Testis (tissue), 3 donors: ENCODE measurements around the gene GDPD5. TPM values are rescaled to one million over a fixed set of nuclear protein-coding genes. Genes with fewer than 3 reads are reported as not detected.

Source experiments
- DNase-seq: peaks from one replicate; pipeline ENCODE4 v3.0.0-alpha.2; 2019
- H3K27ac ChIP-seq, 2 donors: fragments of 200-600 bp; sonication (generic); one replicate each; pipeline ENCODE4 v1.5.1; 2019
- H3K27me3 ChIP-seq: fragments of 200-600 bp; sonication (generic); one replicate; pipeline ENCODE4 v1.5.1; 2019
- H3K36me3 ChIP-seq: fragments of 200-600 bp; sonication (generic); one replicate; pipeline ENCODE4 v1.5.1; 2017; ENCODE audit warnings: low read depth; ENCODE audit errors: missing control alignments
- H3K4me1 ChIP-seq: fragments of 200-600 bp; sonication (generic); one replicate; pipeline ENCODE4 v1.5.1; 2019
- H3K4me3 ChIP-seq, 2 donors: fragments of 200-600 bp; sonication (generic); one replicate each; pipeline ENCODE4 v1.5.1; 2017 to 2019
- H3K9me3 ChIP-seq: fragments of 200-600 bp; sonication (generic); one replicate; pipeline ENCODE4 v1.5.1; 2017
- CTCF ChIP-seq, 3 experiments: fragments of 450-650 bp in 2 of 3; fragments of 200-600 bp in 1 of 3; sonication (generic) in 1 of 3; IDR thresholded peaks; one replicate each; pipeline ENCODE4 v1.5.1; 2016 to 2019; ENCODE audit warnings: antibody characterized with exemption in 3 of 3, mild to moderate bottlenecking in 2 of 3, moderate library complexity in 1 of 3
- POLR2A ChIP-seq: fragments of 450-650 bp; IDR thresholded peaks from one replicate; pipeline ENCODE4 v1.6.1; 2017; ENCODE audit warnings: antibody characterized with exemption, mild to moderate bottlenecking, moderate library complexity
- WGBS, 2 donors: methylation state at CpG; one replicate each; pipeline ENCODE4 v1.1.5; 2018; 5-methylcytosine and 5-hydroxymethylcytosine counted together
- intact Hi-C: fragments of 100-400 bp; cut with DNase I; formaldehyde crosslinking; loops from one replicate; pipeline ENCODE4 v1.15.1; 2023; ENCODE audit warnings: low total_unique reads
- polyA plus RNA-seq: library from polyadenylated mRNA; stranded (reverse); fragments of 350-450 nt; fragmentation: Illumina TruSeq; extraction: RNeasy Lipid Tissue Mini Kit (QIAGEN cat#74804); gene quantifications from one replicate; pipeline ENCODE4 v1.2.3, GENCODE V29; 2014; ENCODE audit warnings: low read depth, low replicate concordance; ENCODE audit not compliant: insufficient read depth
- total RNA-seq, 2 donors: library from RNA; depleted of rRNA; stranded (reverse); fragments of >200 nt; gene quantifications; one replicate each; pipeline ENCODE4 v1.2.3, GENCODE V29; 2016

The GDPD5 gene
- total and polyA plus RNA-seq, 3 donors from 2014 or later: 43.3 to 99.5 (median 65.8) TPM

GRCh38 chr11:75490221-75491181 is 35.2 kb downstream of the GDPD5 start:
- TF ChIP-seq CTCF (IDR thresholded peaks at IDR 0.05): no peak
- no peak for TF ChIP-seq POLR2A
- Histone ChIP-seq H3K4me1 (no peaks in the 10 kb centered on the region), H3K27ac (no peak overlapping the region), H3K9me3 (no peaks in the 10 kb centered on the region), H3K27me3 (no peaks in the 10 kb centered on the region), H3K36me3 (no peaks in the 10 kb centered on the region), H3K4me3 (no peak overlapping the region)
- DNase-seq: no peak
- 84 to 89% methylated on average over 8 to 13 of the region's 13 CpGs for WGBS, 2 donors
- intact Hi-C loops: no loop called here

- no peak for DNase-seq
- Histone ChIP-seq H3K27me3 (no peaks in the 10 kb centered on the region), H3K36me3 (no peaks in the 10 kb centered on the region), H3K9me3 (no peaks in the 10 kb centered on the region), H3K4me1 (no peaks in the 10 kb centered on the region), H3K4me3 (no peak overlapping the region), H3K27ac (no peak overlapping the region)
- intact Hi-C loops: no loop called here
- TF ChIP-seq CTCF (IDR thresholded peaks at IDR 0.05) (no peak), POLR2A (no peak)
- 83 to 86% methylated on average over 4 of the region's 4 CpGs for WGBS, 2 donors
Measured at GRCh38 chr11:75487365-75487764, 38.4 kb downstream of the GDPD5 start.

- H3K4me1 ChIP-seq: no peaks in the 10 kb centered on the region
- TF ChIP-seq POLR2A (no peak), CTCF (IDR thresholded peaks at IDR 0.05) (no peak)
- WGBS, 2 donors: 89 to 100% methylated on average over 1 to 4 of the region's 4 CpGs
- intact Hi-C loops: no loop called here
- no peak overlapping the region for H3K27ac ChIP-seq
- H3K4me3 ChIP-seq: no peak overlapping the region
- no peak for DNase-seq
- H3K36me3 ChIP-seq: no peaks in the 10 kb centered on the region
- no peaks in the 10 kb centered on the region for H3K27me3 ChIP-seq
- H3K9me3 ChIP-seq: no peaks in the 10 kb centered on the region
Measured at GRCh38 chr11:75485742-75486141, 40.0 kb downstream of the GDPD5 start.

- DNase-seq: no peak
- no peaks in the 10 kb centered on the region for H3K27me3 ChIP-seq
- 89 to 96% methylated on average over 8 to 14 of the region's 14 CpGs for WGBS, 2 donors
Measured at GRCh38 chr11:75482931-75483469, 42.7 kb downstream of the GDPD5 start.

More at GRCh38 chr11:75482931-75483469, 42.7 kb downstream of the GDPD5 start:
- no peaks in the 10 kb centered on the region for H3K9me3 ChIP-seq
- TF ChIP-seq POLR2A (no peak), CTCF (IDR thresholded peaks at IDR 0.05) (no peak)
- H3K4me1 ChIP-seq: no peaks in the 10 kb centered on the region
- H3K27ac ChIP-seq: no peak overlapping the region
- no peak overlapping the region for H3K4me3 ChIP-seq
- intact Hi-C loops: no loop called here
- H3K36me3 ChIP-seq: no peaks in the 10 kb centered on the region
